ENCODE results near the gene RPS6KB2.

RPS6KB2 gene

GRCh38 chr11:67416416-67417335 is 11.6 kb upstream of the RPS6KB2 start:
- WGBS, 2 donors (ENCODE audit: extremely low coverage in 2 of 2, insufficient read length in 2 of 2, insufficient replicate concordance in 1 of 2): no CpG with 5 or more reads among the region's 21 CpGs
- peak overlapping the region; percentile 66 for H2AK5ac ChIP-seq (ENCODE audit: low read depth, low read length)
- H2AFZ ChIP-seq (ENCODE audit: low read length): no peak overlapping the region
- peak overlapping the region; percentile 65 for H3K23ac ChIP-seq (ENCODE audit: low read depth, low read length, poor library complexity)
- peak overlapping the region; percentile 66 for H2BK5ac ChIP-seq (ENCODE audit: low read length)
- peak overlapping the region; percentile 73 for H2BK12ac ChIP-seq (ENCODE audit: low read length)
- H3K27me3 ChIP-seq (ENCODE audit: control insufficient read depth in 3 of 3, insufficient read depth in 3 of 3, low read depth in 1 of 3, low read length in 3 of 3): peaks cover 0 to 27% (median 2%) of the 10 kb centered on the region in 3 experiments
- no peak for DNase-seq (ENCODE audit: low spot score)
- H3K14ac ChIP-seq (ENCODE audit: low read length): no peak overlapping the region
- no peak overlapping the region for H3K18ac ChIP-seq (ENCODE audit: low read length)
- peaks cover 2% of the 10 kb centered on the region for H3K79me1 ChIP-seq (ENCODE audit: low read depth, low read length)
- no peaks in the 10 kb centered on the region for H3K36me3 ChIP-seq (replicated peaks in 1 of 2; ENCODE audit: control insufficient read depth in 2 of 2, insufficient read depth in 2 of 2, low read length in 2 of 2)
- no peak overlapping the region for H4K8ac ChIP-seq (ENCODE audit: low read depth, low read length)
- no peaks in the 10 kb centered on the region for H3K9me3 ChIP-seq (replicated peaks in 1 of 2; ENCODE audit: control insufficient read depth in 2 of 2, insufficient read depth in 1 of 2, low read depth in 1 of 2, low read length in 2 of 2)
- peaks cover 10 to 16% of the 10 kb centered on the region in 2 donors for H3K4me1 ChIP-seq (ENCODE audit: control insufficient read depth in 2 of 2, insufficient read depth in 1 of 2, low read depth in 1 of 2, low read length in 2 of 2)
- no peak overlapping the region for H3K4me2 ChIP-seq (ENCODE audit: insufficient read depth, low read length, poor library complexity, severe bottlenecking)
- H2BK15ac ChIP-seq (ENCODE audit: low read length): no peak overlapping the region
- H3K27ac ChIP-seq (replicated peaks; ENCODE audit: low read length): no peak overlapping the region
- no peak overlapping the region for H3K4ac ChIP-seq (ENCODE audit: low read length)
- H3K9ac ChIP-seq (ENCODE audit: low read depth, low read length, poor library complexity): no peak overlapping the region
- no peak overlapping the region for H2BK120ac ChIP-seq (ENCODE audit: low read depth, low read length)
- H3K4me3 ChIP-seq (ENCODE audit: low read length in 2 of 2): no peak overlapping the region
- no peak overlapping the region for H4K91ac ChIP-seq (ENCODE audit: low read depth, low read length, poor library complexity)

- H3K14ac ChIP-seq (ENCODE audit: low read length): no peak overlapping the region
- peak overlapping the region; percentile 65 for H3K23ac ChIP-seq (ENCODE audit: low read depth, low read length, poor library complexity)
- H2BK5ac ChIP-seq (ENCODE audit: low read length): peak overlapping the region; percentile 66
- WGBS, 2 donors (ENCODE audit: extremely low coverage in 2 of 2, insufficient read length in 2 of 2, insufficient replicate concordance in 1 of 2): no CpG with 5 or more reads among the region's 12 CpGs
- H2BK120ac ChIP-seq (ENCODE audit: low read depth, low read length): no peak overlapping the region
- H2AFZ ChIP-seq (ENCODE audit: low read length): no peak overlapping the region
- H3K9ac ChIP-seq (ENCODE audit: low read depth, low read length, poor library complexity): no peak overlapping the region
- H3K36me3 ChIP-seq (replicated peaks in 1 of 2; ENCODE audit: control insufficient read depth in 2 of 2, insufficient read depth in 2 of 2, low read length in 2 of 2): no peaks in the 10 kb centered on the region
- H3K27me3 ChIP-seq (ENCODE audit: control insufficient read depth in 3 of 3, insufficient read depth in 3 of 3, low read depth in 1 of 3, low read length in 3 of 3): peaks cover 0 to 27% (median 2%) of the 10 kb centered on the region in 3 experiments
- H2AK5ac ChIP-seq (ENCODE audit: low read depth, low read length): peak overlapping the region; percentile 95
- H3K4me1 ChIP-seq (ENCODE audit: control insufficient read depth in 2 of 2, insufficient read depth in 1 of 2, low read depth in 1 of 2, low read length in 2 of 2): peaks cover 10 to 13% of the 10 kb centered on the region in 2 donors
- H3K4me2 ChIP-seq (ENCODE audit: insufficient read depth, low read length, poor library complexity, severe bottlenecking): no peak overlapping the region
- no peak overlapping the region for H3K27ac ChIP-seq (replicated peaks; ENCODE audit: low read length)
- H4K91ac ChIP-seq (ENCODE audit: low read depth, low read length, poor library complexity): no peak overlapping the region
- no peaks in the 10 kb centered on the region for H3K9me3 ChIP-seq (replicated peaks in 1 of 2; ENCODE audit: control insufficient read depth in 2 of 2, insufficient read depth in 1 of 2, low read depth in 1 of 2, low read length in 2 of 2)
- no peak overlapping the region for H3K4me3 ChIP-seq (ENCODE audit: low read length in 2 of 2)
- no peak overlapping the region for H2BK15ac ChIP-seq (ENCODE audit: low read length)
- peak overlapping the region; percentile 84 for H2BK12ac ChIP-seq (ENCODE audit: low read length)
- H4K8ac ChIP-seq (ENCODE audit: low read depth, low read length): no peak overlapping the region
- H3K4ac ChIP-seq (ENCODE audit: low read length): no peak overlapping the region
- no peak for DNase-seq (ENCODE audit: low spot score)
- H3K18ac ChIP-seq (ENCODE audit: low read length): no peak overlapping the region
- peaks cover 2% of the 10 kb centered on the region for H3K79me1 ChIP-seq (ENCODE audit: low read depth, low read length)
These were observed 10.9 kb upstream of the RPS6KB2 start for GRCh38 chr11:67417425-67417824.

DNA sequence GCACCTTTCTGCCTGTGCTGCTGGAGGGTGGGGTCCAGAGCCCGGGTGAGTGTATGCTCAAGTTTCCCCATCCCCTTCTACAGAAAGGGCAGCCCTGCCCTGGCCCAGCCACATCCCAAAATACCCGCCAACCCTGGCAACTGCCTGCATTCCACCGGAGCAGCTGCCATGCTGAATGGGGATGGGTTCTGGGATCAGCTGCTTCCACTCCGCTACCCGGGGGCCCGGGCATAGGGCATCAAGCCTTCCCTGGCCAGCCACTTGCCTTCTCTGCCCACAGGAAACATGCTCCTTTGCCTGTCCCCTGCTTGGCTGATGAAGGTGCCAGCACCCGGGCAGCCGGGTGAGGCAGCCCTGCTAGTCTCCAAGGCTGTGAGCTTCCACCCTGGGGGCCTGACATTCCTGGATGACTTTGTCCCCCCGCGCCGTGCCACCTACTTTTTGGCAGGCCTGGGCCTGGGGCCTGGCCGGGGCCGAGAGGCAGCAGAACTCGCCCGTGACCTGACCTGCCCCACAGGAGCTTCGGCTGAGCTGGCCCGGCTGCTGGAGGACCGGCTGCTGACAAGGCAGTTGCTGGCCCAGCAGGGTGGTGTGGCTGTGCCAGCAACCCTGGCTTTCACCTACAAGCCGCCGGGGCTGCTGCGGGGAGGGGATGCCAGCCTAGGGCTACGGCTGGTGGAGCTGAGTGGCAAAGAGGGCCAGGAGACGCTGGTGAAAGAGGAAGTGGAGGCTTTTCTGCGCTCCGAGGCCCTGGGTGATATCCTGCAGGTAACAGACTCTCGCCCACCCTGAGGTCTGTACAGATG is 9.6 kb upstream of the RPS6KB2 start:
- Histone ChIP-seq H3K27me3 (ENCODE audit: control insufficient read depth in 3 of 3, insufficient read depth in 3 of 3, low read depth in 1 of 3, low read length in 3 of 3) (peaks cover 0 to 27% (median 2%) of the 10 kb centered on the region in 3 experiments), H4K8ac (ENCODE audit: low read depth, low read length) (no peak overlapping the region), H3K4me1 (ENCODE audit: control insufficient read depth in 2 of 2, insufficient read depth in 1 of 2, low read depth in 1 of 2, low read length in 2 of 2) (peaks cover 10 to 13% of the 10 kb centered on the region in 2 donors), H2BK15ac (ENCODE audit: low read length) (peak overlapping the region; percentile 56), H3K14ac (ENCODE audit: low read length) (no peak overlapping the region), H2BK12ac (ENCODE audit: low read length) (no peak overlapping the region), H4K91ac (ENCODE audit: low read depth, low read length, poor library complexity) (no peak overlapping the region), H3K79me1 (ENCODE audit: low read depth, low read length) (peaks cover 2% of the 10 kb centered on the region), H3K4me2 (ENCODE audit: insufficient read depth, low read length, poor library complexity, severe bottlenecking) (no peak overlapping the region), H2BK120ac (ENCODE audit: low read depth, low read length) (peak overlapping the region; percentile 74), H3K9me3 (replicated peaks in 1 of 2; ENCODE audit: control insufficient read depth in 2 of 2, insufficient read depth in 1 of 2, low read depth in 1 of 2, low read length in 2 of 2) (no peaks in the 10 kb centered on the region), H3K27ac (replicated peaks; ENCODE audit: low read length) (no peak overlapping the region), H2AK5ac (ENCODE audit: low read depth, low read length) (peak overlapping the region; percentile 7), H3K9ac (ENCODE audit: low read depth, low read length, poor library complexity) (peak overlapping the region; percentile 32), H2BK5ac (ENCODE audit: low read length) (peak overlapping the region; percentile 0), H3K4ac (ENCODE audit: low read length) (no peak overlapping the region), H3K36me3 (replicated peaks in 1 of 2; ENCODE audit: control insufficient read depth in 2 of 2, insufficient read depth in 2 of 2, low read length in 2 of 2) (no peaks in the 10 kb centered on the region), H2AFZ (ENCODE audit: low read length) (no peak overlapping the region), H3K4me3 (ENCODE audit: low read length in 2 of 2) (no peak overlapping the region), H3K23ac (ENCODE audit: low read depth, low read length, poor library complexity) (peak overlapping the region; percentile 60), H3K18ac (ENCODE audit: low read length) (peak overlapping the region; percentile 67)
- WGBS, 2 donors (ENCODE audit: extremely low coverage in 2 of 2, insufficient read length in 2 of 2, insufficient replicate concordance in 1 of 2): no CpG with 5 or more reads among the region's 26 CpGs
- DNase-seq (ENCODE audit: low spot score): no peak
